ENCODE results near the gene KCNQ2. TPM values are rescaled to one million over a fixed set of nuclear protein-coding genes. Genes with fewer than 3 reads are reported as not detected.

The KCNQ2 gene
- total RNA-seq, 2 experiments from 2014 or later: not detected

DNA sequence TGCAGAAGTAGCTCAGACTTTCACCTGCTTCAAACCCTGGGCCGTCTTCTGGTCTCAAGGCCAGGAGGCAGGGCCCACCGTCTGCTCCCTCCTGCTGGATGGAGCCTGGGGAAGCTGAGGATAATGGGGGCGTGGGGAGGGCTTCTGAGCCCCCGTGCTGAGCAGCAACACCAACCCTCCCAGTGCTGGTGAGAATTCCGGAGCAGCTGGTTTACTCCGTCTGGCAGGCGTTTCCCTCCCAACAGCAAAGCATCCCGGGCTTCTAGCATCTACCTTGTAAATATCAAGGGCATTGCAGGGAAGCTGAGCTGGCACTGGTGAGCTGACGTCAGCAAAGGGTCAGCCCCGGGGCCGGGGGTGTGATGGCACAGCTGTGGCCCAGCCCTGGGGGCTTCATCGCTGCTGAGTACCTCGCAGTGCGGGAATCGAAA is 94.5 kb downstream of the KCNQ2 start:
- ATAC-seq: no peak
- intact Hi-C loops (cut with micrococcal nuclease): no loop called here
- H3K36me3 Mint-ChIP-seq (ENCODE audit: low read depth): no peaks in the 10 kb centered on the region
- H3K4me3 Mint-ChIP-seq: no peak overlapping the region
- no peak for DNase-seq
- TF ChIP-seq CTCF (IDR thresholded peaks at IDR 0.05): no peak
- H3K27ac Mint-ChIP-seq: no peak overlapping the region
- peaks cover 12% of the 10 kb centered on the region for H3K27me3 Mint-ChIP-seq
- H3K9me3 Mint-ChIP-seq: no peaks in the 10 kb centered on the region
- CTCF ChIA-PET: interaction anchor here (1.3 to 2.7 kb wide), 2 partner anchors 67 to 154 kb away, joined by 4 to 11 read pairs; no protein-coding TSS in a partner anchor
- POLR2A ChIA-PET: no interaction called here
- no peaks in the 10 kb centered on the region for H3K4me1 Mint-ChIP-seq (ENCODE audit: low read depth)

- Mint-ChIP-seq H3K27ac (no peak overlapping the region), H3K36me3 (ENCODE audit: low read depth) (no peaks in the 10 kb centered on the region), H3K27me3 (peaks cover 12% of the 10 kb centered on the region), H3K4me3 (no peak overlapping the region), H3K9me3 (no peaks in the 10 kb centered on the region), H3K4me1 (ENCODE audit: low read depth) (no peaks in the 10 kb centered on the region)
- ChIA-PET POLR2A (no interaction called here), CTCF (interaction anchor here (0.8 to 2.7 kb wide), 3 partner anchors 67 to 154 kb away, joined by 3 to 11 read pairs (median 4); no protein-coding TSS in a partner anchor)
- TF ChIP-seq CTCF (IDR thresholded peaks at IDR 0.05): no peak
- ATAC-seq (no peak), DNase-seq (no peak)
- intact Hi-C loops (cut with micrococcal nuclease): no loop called here
These were observed 95.1 kb downstream of the KCNQ2 start for GRCh38 chr20:63377256-63377941.

- H3K4me3 Mint-ChIP-seq: no peak overlapping the region
- no peaks in the 10 kb centered on the region for H3K9me3 Mint-ChIP-seq
- ChIA-PET POLR2A (no interaction called here), CTCF (interaction anchor here (0.8 to 2.7 kb wide), 2 partner anchors 68 to 153 kb away, joined by 3 to 11 read pairs; no protein-coding TSS in a partner anchor)
- H3K27ac Mint-ChIP-seq: no peak overlapping the region
- TF ChIP-seq CTCF (IDR thresholded peaks at IDR 0.05): no peak
- no peaks in the 10 kb centered on the region for H3K4me1 Mint-ChIP-seq (ENCODE audit: low read depth)
- ATAC-seq: no peak
- no peak for DNase-seq
- H3K36me3 Mint-ChIP-seq (ENCODE audit: low read depth): no peaks in the 10 kb centered on the region
- peaks cover 12% of the 10 kb centered on the region for H3K27me3 Mint-ChIP-seq
- intact Hi-C loops (cut with micrococcal nuclease): no loop called here
These were observed 95.9 kb downstream of the KCNQ2 start for GRCh38 chr20:63376283-63377250.

- no peaks in the 10 kb centered on the region for H3K36me3 Mint-ChIP-seq (ENCODE audit: low read depth)
- H3K9me3 Mint-ChIP-seq: no peaks in the 10 kb centered on the region
- no peak overlapping the region for H3K4me3 Mint-ChIP-seq
- peaks cover 12% of the 10 kb centered on the region for H3K27me3 Mint-ChIP-seq
- no peak for DNase-seq
- H3K27ac Mint-ChIP-seq: no peak overlapping the region
- ATAC-seq: no peak
- TF ChIP-seq CTCF (IDR thresholded peaks at IDR 0.05): no peak
- intact Hi-C loops (cut with micrococcal nuclease): no loop called here
- no peaks in the 10 kb centered on the region for H3K4me1 Mint-ChIP-seq (ENCODE audit: low read depth)
- POLR2A ChIA-PET: no interaction called here
- CTCF ChIA-PET: no interaction called here
These were observed 97.0 kb downstream of the KCNQ2 start for GRCh38 chr20:63375438-63375837.

GRCh38 chr20:63374504-63374903 is 98.0 kb downstream of the KCNQ2 start:
- no peak for TF ChIP-seq CTCF (IDR thresholded peaks at IDR 0.05)
- DNase-seq (no peak), ATAC-seq (no peak)
- H3K4me3 Mint-ChIP-seq: no peak overlapping the region
- no peak overlapping the region for H3K27ac Mint-ChIP-seq
- peaks cover 12% of the 10 kb centered on the region for H3K27me3 Mint-ChIP-seq
- H3K36me3 Mint-ChIP-seq (ENCODE audit: low read depth): no peaks in the 10 kb centered on the region
- ChIA-PET CTCF (no interaction called here), POLR2A (no interaction called here)
- intact Hi-C loops (cut with micrococcal nuclease): no loop called here
- H3K4me1 Mint-ChIP-seq (ENCODE audit: low read depth): no peaks in the 10 kb centered on the region
- no peaks in the 10 kb centered on the region for H3K9me3 Mint-ChIP-seq

Data from activated CD8-positive, alpha-beta T cell treated with anti-CD3 and anti-CD28 coated beads for 36 hours (primary cell).